Urinary bladder (tissue), 4 donors: ENCODE measurements around the gene DYNLT2B. TPM values are rescaled to one million over a fixed set of nuclear protein-coding genes. Genes with fewer than 3 reads are reported as not detected.
"Not testable (repeated sequence)": the region's sequence is repeated elsewhere in the genome, so short reads cannot be mapped to it uniquely, and the experiment has no call there.

Experiments
- DNase-seq: peaks from one replicate; pipeline ENCODE4 v3.0.0-alpha.2; 2015; ENCODE audit errors: extremely low spot score
- H3K27ac ChIP-seq: one replicate; pipeline ENCODE4 v1.5.1; 2013; ENCODE audit warnings: low read depth, mild to moderate bottlenecking, moderate library complexity
- H3K36me3 ChIP-seq: one replicate; pipeline ENCODE4 v1.6.1; 2013; ENCODE audit warnings: mild to moderate bottlenecking, moderate library complexity; ENCODE audit not compliant: insufficient read depth
- H3K4me1 ChIP-seq: one replicate; pipeline ENCODE4 v1.6.1; 2013; ENCODE audit warnings: mild to moderate bottlenecking, moderate library complexity; ENCODE audit not compliant: insufficient read depth
- H3K4me3 ChIP-seq: one replicate; pipeline ENCODE4 v1.5.1; 2013; ENCODE audit warnings: low read depth, low read length
- WGBS: extraction: QIAGEN DNeasy Blood & Tissue Kit; methylation state at CpG from one replicate; pipeline ENCODE4 v1.1.7; 2013; 5-methylcytosine and 5-hydroxymethylcytosine counted together
- polyA plus RNA-seq: library from polyadenylated mRNA; stranded (reverse); fragments of 200-250 nt; gene quantifications from one replicate; pipeline ENCODE4 v1.2.3, GENCODE V29; 2013
- total RNA-seq: library from RNA; depleted of rRNA; stranded (reverse); fragments of >200 nt; gene quantifications from one replicate; pipeline ENCODE4 v1.2.3, GENCODE V29; 2014
- donor health status: healthy with polysubstance abuse.
- donor health status: healthy.

The DYNLT2B gene
- total and polyA plus RNA-seq, 2 donors, result 9.4 to 16.3 TPM

GRCh38 chr3:196274585-196274984 lies 43.5 kb downstream of the DYNLT2B start:
- Histone ChIP-seq H3K4me3 (no peak overlapping the region), H3K27ac (no peak overlapping the region), H3K4me1 (no peaks in the 10 kb centered on the region), H3K36me3 (peaks cover 1% of the 10 kb centered on the region)
- 87% methylated on average over 5 of the region's 5 CpGs for WGBS
- DNase-seq, result no peak

- no peak overlapping the region for H3K4me3 ChIP-seq
- no peak overlapping the region for H3K27ac ChIP-seq
- 98% methylated on average over 12 of the region's 12 CpGs for WGBS
- no peak for DNase-seq
- peaks cover 1% of the 10 kb centered on the region for H3K36me3 ChIP-seq
- H3K4me1 ChIP-seq, result no peaks in the 10 kb centered on the region
Measured at GRCh38 chr3:196273655-196274054, 44.4 kb downstream of the DYNLT2B start.

GRCh38 chr3:196272826-196273225 lies 45.2 kb downstream of the DYNLT2B start:
- Histone ChIP-seq H3K4me3 (no peak overlapping the region), H3K4me1 (no peaks in the 10 kb centered on the region), H3K27ac (no peak overlapping the region), H3K36me3 (peaks cover 1% of the 10 kb centered on the region)
- 97% methylated on average over 14 of the region's 14 CpGs for WGBS
- DNase-seq, result no peak

GRCh38 chr3:196270499-196270898 lies 47.5 kb downstream of the DYNLT2B start:
- peaks cover 1% of the 10 kb centered on the region for H3K36me3 ChIP-seq

GRCh38 chr3:196268284-196269163 lies 49.5 kb downstream of the DYNLT2B start:
- 80% methylated on average over 9 of the region's 9 CpGs for WGBS
- H3K36me3 ChIP-seq, result peaks cover 3% of the 10 kb centered on the region
- DNase-seq, result no peak
- no peak overlapping the region for H3K27ac ChIP-seq
- H3K4me1 ChIP-seq, result no peaks in the 10 kb centered on the region
- H3K4me3 ChIP-seq, result no peak overlapping the region

More at GRCh38 chr3:196270499-196270898, 47.5 kb downstream of the DYNLT2B start:
- 94% methylated on average over 5 of the region's 5 CpGs for WGBS
- Histone ChIP-seq H3K4me3 (no peak overlapping the region), H3K27ac (no peak overlapping the region), H3K4me1 (no peaks in the 10 kb centered on the region)
- DNase-seq, result no peak

GRCh38 chr3:196263819-196264218 lies 54.2 kb downstream of the DYNLT2B start:
- Histone ChIP-seq H3K36me3 (peaks cover 2% of the 10 kb centered on the region), H3K27ac (no peak overlapping the region), H3K4me1 (no peaks in the 10 kb centered on the region), H3K4me3 (no peak overlapping the region)
- WGBS, result 93% methylated on average over 7 of the region's 7 CpGs
- no peak for DNase-seq

- no peak overlapping the region for H3K4me3 ChIP-seq
- no peak for DNase-seq
- H3K4me1 ChIP-seq, result no peaks in the 10 kb centered on the region
- H3K36me3 ChIP-seq, result peaks cover 4% of the 10 kb centered on the region
- 97% methylated on average over 4 of the region's 4 CpGs for WGBS
- no peak overlapping the region for H3K27ac ChIP-seq
Measured at GRCh38 chr3:196260784-196261183, 57.3 kb downstream of the DYNLT2B start.

GRCh38 chr3:196255776-196256175 lies 62.3 kb downstream of the DYNLT2B start:
- H3K36me3 ChIP-seq, result peaks cover 2% of the 10 kb centered on the region
- 76% methylated on average over 1 of the region's 1 CpG for WGBS
- H3K4me1 ChIP-seq, result no peaks in the 10 kb centered on the region
- H3K27ac ChIP-seq, result no peak overlapping the region
- no peak for DNase-seq
- H3K4me3 ChIP-seq, result no peak overlapping the region

- Histone ChIP-seq H3K27ac (no peak overlapping the region), H3K36me3 (peaks cover 2% of the 10 kb centered on the region), H3K4me3 (no peak overlapping the region), H3K4me1 (no peaks in the 10 kb centered on the region)
- 68% methylated on average over 5 of the region's 5 CpGs for WGBS
- DNase-seq, result no peak
Measured at GRCh38 chr3:196254376-196255283, 63.4 kb downstream of the DYNLT2B start.

- WGBS, result 97% methylated on average over 16 of the region's 16 CpGs
- H3K4me1 ChIP-seq, result no peaks in the 10 kb centered on the region
- H3K27ac ChIP-seq, result no peak overlapping the region
- H3K36me3 ChIP-seq, result peaks cover 2% of the 10 kb centered on the region
- H3K4me3 ChIP-seq, result no peak overlapping the region
- DNase-seq, result no peak
Measured at GRCh38 chr3:196251918-196252317, 66.1 kb downstream of the DYNLT2B start.

- H3K4me1 ChIP-seq, result no peaks in the 10 kb centered on the region
- 92% methylated on average over 13 of the region's 13 CpGs for WGBS
- H3K27ac ChIP-seq, result no peak overlapping the region
- H3K36me3 ChIP-seq, result peaks cover 2% of the 10 kb centered on the region
- no peak overlapping the region for H3K4me3 ChIP-seq
- DNase-seq, result no peak
Measured at GRCh38 chr3:196246612-196247308, 71.3 kb downstream of the DYNLT2B start.

- H3K36me3 ChIP-seq, DNase-seq, H3K4me1 ChIP-seq, H3K4me3 ChIP-seq, H3K27ac ChIP-seq: not testable (repeated sequence)
- 96% methylated on average over 34 of the region's 34 CpGs for WGBS
Measured at GRCh38 chr3:196244166-196244565, 73.9 kb downstream of the DYNLT2B start.

GRCh38 chr3:196241704-196242103 lies 76.3 kb downstream of the DYNLT2B start:
- WGBS, result 90% methylated on average over 8 of the region's 8 CpGs
- H3K4me1 ChIP-seq, result no peaks in the 10 kb centered on the region
- H3K27ac ChIP-seq, result no peak overlapping the region
- H3K4me3 ChIP-seq, result no peak overlapping the region
- DNase-seq, result no peak
- H3K36me3 ChIP-seq, result peaks cover 3% of the 10 kb centered on the region
